GM18867 (cell line): ENCODE results near the gene NPPC.
"Not testable (repeated sequence)": the region's sequence is repeated elsewhere in the genome, so short reads cannot be mapped to it uniquely, and the experiment has no call there.

Experiments used
- ATAC-seq: cut with Tn5 transposase; IDR thresholded peaks from one replicate; pipeline ENCODE4 v1.9.1; 2021; ENCODE audit warnings: mild to moderate bottlenecking, moderate library complexity; ENCODE audit not compliant: unreplicated experiment

NPPC gene

GRCh38 chr2:231926180-231926741 lies at the start of gene NPPC:
TSS of gene NPPC (minus strand) at chr2:231926396. CDS start at chr2:231926249, 147 bp downstream.
- ATAC-seq: peak; percentile 46

- no peak for ATAC-seq
These were observed 48.8 kb upstream of the NPPC start for GRCh38 chr2:231975001-231975400.

GRCh38 chr2:231970461-231970860 lies 44.3 kb upstream of the NPPC start:
- ATAC-seq: no peak

- no peak for ATAC-seq
These were observed 42.6 kb upstream of the NPPC start for GRCh38 chr2:231968820-231969219.

GRCh38 chr2:231966886-231967285 lies 40.7 kb upstream of the NPPC start:
- ATAC-seq: no peak

GRCh38 chr2:231965102-231965501 lies 38.9 kb upstream of the NPPC start:
- ATAC-seq: no peak

- peak; percentile 91 for ATAC-seq
These were observed 35.4 kb upstream of the NPPC start, which contains the start of gene DIS3L2 for GRCh38 chr2:231961349-231962166. TSS of gene DIS3L2 (plus strand) at chr2:231961713. CDS start at chr2:232014928, 53,215 bp downstream.

- ATAC-seq: no peak
These were observed 34.7 kb upstream of the NPPC start for GRCh38 chr2:231960810-231961348.

GRCh38 chr2:231957913-231958763 lies 31.9 kb upstream of the NPPC start:
- ATAC-seq: no peak

- ATAC-seq: no peak
These were observed 29.7 kb upstream of the NPPC start for GRCh38 chr2:231955758-231956472.

GRCh38 chr2:231951452-231952035 lies 25.3 kb upstream of the NPPC start:
- ATAC-seq: no peak

GRCh38 chr2:231947694-231948093 lies 21.5 kb upstream of the NPPC start:
- no peak for ATAC-seq

GRCh38 chr2:231947112-231947511 lies 20.9 kb upstream of the NPPC start:
- ATAC-seq: not testable (repeated sequence)

GRCh38 chr2:231946241-231946814 lies 20.1 kb upstream of the NPPC start:
- no peak for ATAC-seq

GRCh38 chr2:231942180-231942579 lies 16.0 kb upstream of the NPPC start:
- ATAC-seq: no peak

GRCh38 chr2:231941673-231942072 lies 15.5 kb upstream of the NPPC start:
- ATAC-seq: no peak

- no peak for ATAC-seq
These were observed 14.6 kb upstream of the NPPC start for GRCh38 chr2:231940795-231941194.

GRCh38 chr2:231939022-231939421 lies 12.8 kb upstream of the NPPC start:
- ATAC-seq: no peak

- no peak for ATAC-seq
These were observed 10.9 kb upstream of the NPPC start for GRCh38 chr2:231937057-231937456.

GRCh38 chr2:231936491-231936890 lies 10.3 kb upstream of the NPPC start:
- no peak for ATAC-seq
